GM19025 (cell line): ENCODE measurements around the gene GLP1R.

ENCODE experiments used
- ATAC-seq: cut with Tn5 transposase; IDR thresholded peaks from one replicate; pipeline ENCODE4 v1.9.1; 2021; ENCODE audit warnings: mild to moderate bottlenecking, low read depth, moderate library complexity; ENCODE audit not compliant: unreplicated experiment

Gene GLP1R

DNA sequence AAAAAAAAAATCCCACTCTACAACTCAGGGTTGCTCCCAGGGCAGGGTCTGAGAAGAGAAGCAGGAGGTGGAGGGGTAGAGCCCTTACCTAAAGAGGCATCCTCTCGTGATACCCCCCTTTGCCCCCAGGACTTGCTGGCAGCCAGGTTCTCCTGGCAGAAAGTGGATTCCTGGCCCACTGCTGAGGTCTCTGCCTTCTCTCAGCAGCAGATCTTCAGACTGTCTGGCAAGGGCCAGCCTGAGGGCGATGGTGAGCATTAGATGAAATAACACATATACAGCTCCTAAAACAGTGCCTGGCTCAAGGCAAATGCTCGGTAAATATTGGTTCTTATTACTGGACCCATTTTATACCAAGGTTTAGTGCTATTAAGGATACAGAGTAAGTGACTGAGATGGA is 4.8 kb upstream of the GLP1R start:
- no peak for ATAC-seq

DNA sequence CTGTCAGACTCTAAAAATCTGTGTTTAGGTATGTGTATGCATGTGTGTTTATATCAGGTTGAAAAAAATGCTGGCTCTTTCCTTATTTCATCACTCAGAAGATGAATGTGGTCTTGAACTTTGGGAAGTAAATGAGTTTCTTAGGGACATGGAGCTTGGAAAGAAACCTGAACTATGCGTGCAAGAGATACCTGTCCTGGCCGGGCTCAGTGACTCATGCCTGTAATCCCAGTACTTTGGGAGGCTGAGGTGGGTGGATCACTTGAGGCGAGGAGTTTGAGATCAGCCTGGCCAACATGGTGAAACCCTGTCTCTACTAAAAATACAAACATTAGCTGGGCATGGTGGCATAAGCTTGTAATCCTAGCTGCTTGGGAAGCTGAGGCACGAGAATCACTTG is 4.4 kb upstream of the GLP1R start:
- no peak for ATAC-seq

DNA sequence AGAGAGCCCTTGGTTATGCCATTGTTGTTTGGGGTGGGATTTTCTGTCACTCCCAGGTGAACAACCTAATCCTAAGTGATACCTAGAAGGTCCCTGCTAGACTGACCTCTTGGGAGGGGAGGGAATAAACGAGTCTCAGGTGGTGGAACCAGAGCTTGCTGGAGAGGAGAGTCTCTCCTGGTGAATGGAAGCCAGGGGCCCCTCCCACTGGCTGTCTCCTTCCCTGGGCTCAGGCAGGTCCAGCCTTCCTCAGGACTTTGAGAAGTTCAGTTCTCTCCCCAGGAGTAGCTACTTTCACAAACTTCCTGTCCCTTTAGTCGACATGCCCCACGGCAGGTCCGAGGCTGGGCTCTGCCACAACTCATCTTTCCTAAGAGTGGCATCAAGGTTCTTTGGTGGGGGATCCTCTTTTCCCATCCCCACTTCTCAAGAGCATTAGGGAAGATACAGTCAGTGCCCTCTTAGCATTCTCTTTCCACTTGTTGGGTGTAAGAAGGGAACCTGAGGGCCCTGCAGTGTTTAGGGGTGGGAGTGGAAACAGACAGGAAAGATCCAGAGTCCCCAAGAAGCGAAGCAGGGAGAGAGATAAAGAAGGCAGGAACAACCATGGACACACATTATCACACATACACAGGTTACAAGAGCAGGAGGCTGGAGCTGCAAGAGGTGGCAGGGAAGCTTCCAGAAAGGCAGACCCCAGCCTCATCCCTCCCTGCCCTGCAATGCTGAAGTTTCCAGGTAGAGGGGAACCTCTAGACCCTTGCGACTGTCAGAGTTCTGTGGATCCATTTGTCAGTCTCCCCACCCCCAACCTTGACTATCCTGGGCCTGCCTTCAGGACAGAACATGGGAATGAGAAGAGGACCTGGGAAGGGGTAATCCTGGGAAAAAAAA is 900 bp upstream of the GLP1R start:
- ATAC-seq, result no peak

DNA sequence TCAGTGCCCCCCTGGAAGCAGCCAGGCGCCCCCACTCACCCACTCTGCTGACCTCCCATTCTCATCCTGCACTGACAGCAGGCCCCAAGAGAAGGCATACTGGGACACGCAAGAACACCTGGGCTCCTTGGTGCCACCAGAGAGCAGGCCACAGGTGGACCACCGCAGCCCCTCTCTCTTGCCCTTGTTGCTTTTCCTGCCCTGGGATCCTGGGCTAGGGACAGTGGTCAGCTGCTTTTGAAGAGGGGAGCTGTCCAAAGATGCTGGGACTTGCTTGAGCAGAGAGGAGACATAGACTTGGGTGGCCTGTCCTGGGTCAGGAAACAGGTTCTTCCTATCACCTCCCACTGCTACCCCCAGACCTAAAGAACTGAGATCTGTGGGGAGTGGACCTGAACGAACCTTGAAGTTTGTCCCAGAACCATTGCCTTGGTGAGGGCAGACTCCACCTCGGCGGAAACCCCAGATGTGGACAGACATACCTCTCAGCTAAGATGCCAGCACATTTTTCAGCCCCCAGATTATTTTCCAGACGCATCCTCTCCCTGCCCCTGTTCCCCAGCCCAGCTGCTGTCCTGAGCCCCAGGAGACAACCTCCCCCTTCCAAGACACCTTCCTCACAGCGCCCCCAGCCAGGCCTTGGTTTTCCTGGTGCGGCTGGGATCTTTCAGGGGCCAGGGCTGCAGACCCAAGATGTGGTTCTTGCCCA is 1.1 kb downstream of the GLP1R start:
- ATAC-seq, result no peak

DNA sequence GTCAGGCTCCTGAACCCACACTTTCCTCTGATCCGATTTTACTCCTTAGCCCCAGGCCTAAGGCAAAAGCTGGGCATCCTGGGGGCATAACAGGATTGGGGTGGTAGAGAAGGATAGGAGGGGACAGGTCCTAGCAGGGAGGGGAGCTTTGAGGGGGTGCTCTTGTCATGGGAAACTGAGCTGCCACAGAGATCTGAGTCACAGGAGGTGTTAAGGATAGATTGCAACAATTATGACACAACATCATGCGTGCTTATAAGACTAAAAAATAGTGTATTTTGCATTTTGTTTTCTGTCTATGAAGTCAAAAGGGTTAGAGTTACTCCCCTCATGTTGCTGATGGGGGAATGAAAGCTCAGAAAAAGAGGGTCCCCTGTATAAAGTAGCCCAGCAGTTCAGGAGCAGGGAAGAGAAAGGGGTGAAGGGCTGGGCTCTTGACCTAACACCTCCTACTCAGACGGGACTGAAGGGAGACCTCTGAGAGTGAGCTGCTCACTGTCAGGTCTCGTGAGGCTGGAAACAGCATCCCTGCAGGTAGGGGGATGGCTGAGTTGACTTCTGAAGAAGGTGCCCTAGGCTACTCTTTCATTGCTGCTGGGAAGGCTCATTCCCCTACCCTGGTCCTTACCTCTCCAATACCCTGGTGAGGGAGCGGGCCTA is 2.0 kb downstream of the GLP1R start:
- ATAC-seq, result no peak

DNA sequence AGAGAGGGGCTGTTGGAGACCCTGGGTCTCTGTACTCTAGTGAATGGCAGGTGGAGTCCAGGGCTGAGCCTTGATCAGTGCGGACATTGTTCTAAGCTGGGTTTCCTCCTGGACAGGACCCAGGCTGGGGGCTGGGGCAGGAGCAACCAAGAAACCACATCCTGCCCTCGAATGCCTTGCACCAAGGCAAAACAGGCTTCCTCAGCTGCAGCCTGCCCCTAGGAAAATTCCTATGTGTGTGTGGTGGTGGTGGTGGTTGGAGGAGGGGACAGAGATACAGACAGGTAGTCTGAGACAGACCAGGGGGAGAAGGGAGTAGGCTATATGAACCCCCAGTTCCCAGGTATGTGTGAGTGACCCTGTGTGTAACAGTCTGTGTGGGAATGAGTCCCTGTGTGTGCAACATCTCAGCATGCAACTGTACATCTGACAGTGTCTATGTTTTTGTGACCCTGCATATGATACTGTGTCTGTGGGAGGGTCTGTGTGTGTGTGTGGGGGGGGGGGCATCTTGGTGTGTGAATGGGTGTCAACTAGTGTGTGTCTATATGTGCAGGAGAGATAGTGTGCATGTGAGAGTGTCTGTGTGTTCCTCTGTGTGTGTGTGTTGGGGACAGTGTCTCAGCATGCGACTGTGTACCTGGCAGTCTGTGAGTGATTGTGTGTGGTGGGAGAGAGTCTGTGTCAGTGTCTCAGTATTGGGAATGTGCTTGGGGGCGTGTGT is 3.0 kb downstream of the GLP1R start:
- no peak for ATAC-seq

DNA sequence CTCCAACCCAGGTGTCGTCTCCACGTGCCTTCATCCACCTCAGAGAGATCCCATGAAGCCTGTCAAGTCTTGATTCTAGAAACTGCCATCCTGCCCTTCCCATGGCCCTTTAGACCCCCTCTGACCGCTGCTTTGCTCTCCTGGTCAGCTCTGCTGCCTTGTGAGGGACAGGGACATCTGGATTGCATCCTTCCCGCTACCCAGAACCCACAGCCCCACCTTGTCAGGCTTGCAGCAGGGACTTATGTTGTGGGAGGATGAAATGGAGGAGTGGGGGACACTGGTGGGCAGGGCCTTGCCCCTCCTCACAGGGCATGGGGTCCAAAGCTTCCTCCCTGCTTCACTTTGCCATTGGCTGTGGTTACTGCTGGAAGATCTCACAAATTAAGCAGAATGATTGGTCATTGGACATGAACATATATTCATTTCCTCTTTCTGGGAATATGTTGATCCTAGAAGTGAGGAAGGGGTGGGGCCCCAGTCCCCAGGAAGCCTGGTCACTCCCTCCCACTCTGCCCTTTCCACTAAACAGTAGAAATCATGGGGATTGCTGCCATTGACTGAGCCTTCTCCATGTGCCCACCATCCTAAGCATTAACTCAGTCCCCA is 4.5 kb downstream of the GLP1R start:
- no peak for ATAC-seq

DNA sequence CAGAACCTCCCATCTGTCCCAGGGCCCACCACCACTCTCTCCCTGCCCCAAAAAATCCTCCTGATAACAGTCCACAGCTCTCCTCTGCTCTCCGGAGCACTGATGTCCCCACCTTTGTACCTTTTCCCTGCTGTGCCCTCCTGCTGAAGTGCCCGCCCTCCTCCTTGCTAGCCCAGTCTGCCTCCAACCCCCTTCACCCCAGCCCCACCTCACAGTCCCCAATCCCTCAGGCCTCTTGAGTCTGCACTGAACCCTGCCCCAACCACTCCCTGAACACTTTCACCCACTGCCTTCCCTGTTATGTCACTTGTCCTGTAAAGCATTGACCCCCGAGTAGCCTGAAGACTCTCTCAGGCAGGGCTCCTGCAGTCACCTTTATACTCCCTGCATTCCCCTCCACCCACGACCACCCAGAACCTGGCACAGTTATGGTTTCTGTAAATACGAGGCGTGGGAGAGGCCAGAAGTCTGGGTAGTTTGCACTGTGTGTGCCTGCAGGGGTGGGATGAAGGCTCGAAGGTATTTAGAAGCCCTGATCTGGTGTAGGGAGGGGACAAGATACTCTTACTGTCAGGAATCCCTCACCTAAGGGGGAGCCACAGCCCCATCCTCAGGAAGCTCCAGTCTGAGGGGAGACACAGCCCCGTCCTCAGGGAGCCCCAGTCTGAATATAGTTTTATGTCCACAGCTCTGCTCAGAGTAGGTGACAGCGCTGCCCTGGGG is 5.4 kb downstream of the GLP1R start:
- ATAC-seq, result no peak

DNA sequence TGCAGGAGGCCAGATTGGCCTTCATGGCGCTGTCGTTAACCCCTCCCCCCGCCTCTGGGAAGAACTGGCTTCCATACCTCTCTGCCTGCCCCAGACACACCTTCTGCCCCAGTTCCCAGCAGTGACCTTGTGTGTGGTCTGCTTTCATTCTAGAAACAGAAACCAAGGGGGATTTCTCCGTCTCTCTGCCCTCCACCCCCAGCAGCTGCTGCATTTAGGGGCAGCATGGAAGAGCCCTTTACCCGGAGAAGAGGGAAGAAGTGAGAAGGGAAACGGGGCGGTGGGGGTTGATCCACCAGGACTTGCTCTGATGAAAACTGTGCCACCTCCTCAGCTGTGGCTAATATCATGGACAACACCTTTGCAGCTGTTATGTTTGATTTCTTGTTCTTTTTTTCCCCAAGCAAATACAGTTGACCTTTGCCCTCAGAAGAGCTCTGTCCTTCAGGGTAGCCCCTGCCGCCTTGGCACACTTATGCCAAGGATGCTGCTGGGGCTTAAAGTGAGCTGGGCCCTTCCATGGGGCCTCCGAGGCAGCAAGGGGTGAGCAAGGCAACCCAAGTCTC is 6.1 kb downstream of the GLP1R start:
- no peak for ATAC-seq

DNA sequence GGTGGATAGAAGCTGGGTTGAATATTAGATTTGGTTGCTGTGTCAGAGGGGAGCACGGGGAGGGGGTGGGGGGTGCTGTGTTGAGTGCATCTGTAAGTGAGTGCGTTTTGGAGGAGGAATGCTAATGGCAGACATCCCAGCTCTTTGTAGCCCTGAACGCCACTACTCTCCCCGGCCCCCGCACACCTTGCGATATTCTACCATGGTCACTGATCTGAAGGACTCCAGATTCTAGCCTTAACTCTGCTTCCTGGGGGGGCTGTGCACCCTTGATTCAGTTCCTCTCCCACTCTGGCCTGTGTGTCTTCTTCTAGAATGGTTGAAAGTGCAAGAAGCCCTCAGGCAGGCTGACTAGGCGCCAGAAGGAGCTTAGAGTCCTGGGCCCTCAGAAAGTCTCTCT is 7.1 kb downstream of the GLP1R start:
- ATAC-seq, result no peak

DNA sequence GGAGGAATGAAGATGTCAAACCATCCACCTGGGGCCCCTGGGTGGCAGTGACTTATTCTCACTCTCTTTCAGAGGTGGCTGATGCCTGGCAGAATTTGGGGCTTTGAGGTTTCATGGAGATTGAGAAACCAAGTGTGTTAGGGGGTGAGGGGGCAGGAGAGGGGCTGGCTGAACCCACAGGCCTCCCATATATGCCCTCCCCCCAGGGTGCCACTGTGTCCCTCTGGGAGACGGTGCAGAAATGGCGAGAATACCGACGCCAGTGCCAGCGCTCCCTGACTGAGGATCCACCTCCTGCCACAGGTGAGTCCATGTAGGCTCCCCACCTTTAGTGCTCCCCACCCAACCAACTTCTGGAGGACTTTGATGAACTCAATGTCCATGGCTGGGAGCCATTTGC is 7.6 kb downstream of the GLP1R start:
- ATAC-seq, result no peak

DNA sequence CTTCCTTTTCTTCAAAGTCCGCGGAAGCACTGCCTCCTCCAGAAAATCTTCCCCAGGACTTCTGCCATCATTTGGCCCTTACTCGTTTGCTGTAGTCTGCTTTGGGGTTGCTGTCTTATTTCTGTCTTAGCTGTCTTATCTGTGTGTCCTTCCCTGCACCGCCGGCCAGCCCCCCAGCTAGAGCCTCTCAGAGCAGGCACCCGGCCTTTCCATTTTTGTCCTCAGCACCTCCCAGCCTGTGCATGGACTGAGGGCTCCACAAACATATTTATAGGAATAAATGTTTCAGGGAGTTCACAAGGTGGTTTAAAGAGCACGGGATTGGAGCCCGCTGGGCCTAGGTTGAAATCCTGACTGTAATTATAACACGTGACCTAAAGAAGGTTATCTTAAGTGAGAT is 8.1 kb downstream of the GLP1R start:
- ATAC-seq, result no peak

DNA sequence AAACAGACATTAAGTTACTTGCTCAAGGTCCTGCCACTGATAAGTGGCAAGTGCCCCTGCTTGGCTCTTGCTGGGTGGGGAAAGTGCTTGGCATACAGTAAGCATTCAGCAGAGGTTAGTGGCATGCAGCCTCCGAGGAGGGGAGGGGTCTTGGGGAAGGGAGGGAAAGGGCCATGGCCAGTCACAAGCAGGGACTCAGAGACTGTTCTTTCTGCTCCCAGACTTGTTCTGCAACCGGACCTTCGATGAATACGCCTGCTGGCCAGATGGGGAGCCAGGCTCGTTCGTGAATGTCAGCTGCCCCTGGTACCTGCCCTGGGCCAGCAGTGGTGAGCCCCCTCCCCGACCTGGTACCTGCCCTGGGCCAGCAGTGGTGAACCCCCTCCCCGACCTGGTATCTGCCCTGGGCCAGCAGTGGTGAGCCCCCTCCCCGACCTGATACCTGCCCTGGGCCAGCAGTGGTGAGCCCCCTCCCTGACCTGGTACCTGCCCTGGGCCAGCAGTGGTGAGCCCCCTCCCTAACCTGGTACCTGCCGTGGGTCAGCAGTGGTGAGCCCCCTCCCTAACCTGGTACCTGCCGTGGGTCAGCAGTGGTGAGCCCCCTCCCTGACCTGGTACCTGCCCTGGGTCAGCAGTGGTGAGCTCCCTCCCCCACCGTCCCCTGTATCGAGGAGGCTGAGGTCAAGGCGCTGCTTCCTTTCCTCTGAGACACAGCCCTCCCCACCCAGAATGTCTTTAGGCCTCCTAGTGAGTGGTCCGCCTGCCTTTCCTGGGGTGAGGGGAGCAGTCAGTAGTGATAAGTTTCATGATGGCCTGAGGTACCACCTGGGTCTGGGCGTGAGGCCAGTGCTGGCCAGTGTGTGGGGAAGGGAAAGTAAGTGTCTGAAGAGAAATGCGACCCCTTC is 8.9 kb downstream of the GLP1R start:
- ATAC-seq, result no peak

DNA sequence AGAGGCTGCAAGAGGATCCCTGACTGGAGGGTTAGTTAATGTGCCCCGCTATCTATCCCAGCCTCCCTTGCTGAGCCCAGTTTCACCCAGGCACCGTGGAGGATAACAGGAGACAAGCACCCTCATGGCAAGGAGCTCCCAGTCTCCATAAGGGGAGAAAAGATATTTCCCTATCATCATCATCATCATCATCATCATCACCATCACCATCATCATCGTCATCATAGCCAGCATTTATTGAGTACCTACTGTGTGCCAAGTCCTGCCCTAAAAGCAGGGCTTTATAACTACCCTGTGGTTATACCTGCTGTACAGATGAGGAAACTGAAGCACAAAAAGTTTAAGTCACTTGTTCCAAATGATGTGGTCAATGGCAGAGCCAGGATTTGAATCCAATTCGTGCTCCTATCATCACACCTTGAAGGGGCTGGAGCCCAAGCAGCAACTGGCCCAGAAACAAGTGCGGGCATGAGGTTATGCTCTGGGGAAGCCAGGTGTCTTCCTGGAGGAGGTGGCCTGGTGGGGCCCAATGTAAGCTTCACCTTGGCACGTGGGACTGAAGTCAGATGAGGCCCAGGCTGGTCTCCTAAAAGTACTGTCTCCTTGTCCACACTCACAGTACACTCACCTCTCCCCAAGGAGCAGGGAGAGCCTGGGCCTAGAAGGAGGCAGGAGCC is 10.0 kb downstream of the GLP1R start:
- no peak for ATAC-seq

DNA sequence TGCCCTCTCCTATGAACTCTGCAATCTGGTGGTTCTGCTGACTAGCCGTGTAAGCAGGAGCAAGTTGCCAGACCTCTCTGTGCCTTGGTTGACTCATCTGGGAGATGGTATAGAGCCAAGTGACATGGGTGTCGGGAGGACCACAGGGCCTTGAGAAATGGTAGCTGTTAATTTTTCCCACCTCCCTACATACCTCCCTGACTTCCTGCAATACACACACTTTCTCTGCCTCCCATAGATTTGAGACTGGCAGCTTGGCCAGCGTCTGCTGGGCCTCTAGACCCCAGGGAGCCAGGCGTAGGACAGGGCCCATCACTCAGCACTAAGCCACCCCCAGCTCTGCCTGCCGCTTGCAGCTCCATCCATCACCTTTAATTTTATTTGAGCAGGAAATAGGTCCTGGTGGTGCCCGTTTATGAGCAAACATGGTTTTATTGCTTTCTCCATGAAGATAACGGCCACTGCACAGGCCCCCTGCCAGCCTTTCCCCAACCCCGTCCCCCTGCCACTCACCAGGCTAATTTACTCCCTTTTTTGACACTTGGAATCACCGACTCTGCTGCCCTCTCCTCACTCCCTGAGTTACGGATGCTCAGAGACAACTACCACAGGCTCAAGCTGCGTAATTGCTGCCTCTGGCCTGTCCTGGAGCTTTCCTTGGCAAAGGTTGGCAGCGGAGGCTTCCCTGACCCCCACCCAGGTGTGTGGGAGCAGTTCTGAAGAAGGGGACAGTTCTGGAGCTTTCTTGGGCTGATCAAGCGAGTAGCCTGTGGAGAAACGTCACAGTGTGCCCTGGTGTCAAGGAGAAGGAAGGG is 11.1 kb downstream of the GLP1R start:
- no peak for ATAC-seq

DNA sequence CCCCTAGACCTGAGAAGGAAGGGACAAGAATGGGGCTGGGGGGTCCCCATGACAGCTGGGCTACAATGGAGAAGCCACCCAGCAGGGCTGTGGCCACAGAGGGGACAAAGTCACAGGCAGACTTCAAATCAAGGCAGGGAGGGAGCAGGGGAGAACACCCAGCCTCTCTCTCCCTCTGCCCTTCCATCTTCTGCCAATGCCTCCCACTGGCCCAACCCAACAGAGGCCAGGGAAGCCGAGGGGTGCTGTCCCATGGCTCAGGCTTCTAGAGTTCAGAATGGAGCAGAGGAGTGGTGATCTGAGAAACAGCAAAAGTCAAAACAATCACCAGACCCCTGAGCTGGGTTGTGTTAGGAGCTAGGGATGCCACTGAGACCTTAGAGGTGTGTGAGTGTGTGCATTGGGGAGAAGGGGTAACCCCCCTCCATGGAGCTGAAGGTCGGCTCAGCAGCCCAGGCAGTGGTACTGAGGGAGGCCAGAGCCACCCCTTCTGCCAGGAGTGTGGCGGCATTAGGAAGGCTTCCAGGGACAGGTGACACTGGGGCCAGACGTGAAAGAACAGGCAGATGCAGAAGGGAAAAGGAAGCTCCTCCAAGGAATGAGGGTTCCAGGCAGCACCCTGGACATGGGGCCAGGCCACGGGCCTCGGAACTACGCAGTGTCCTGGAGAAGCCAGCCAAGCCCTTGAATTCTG is 12.0 kb downstream of the GLP1R start:
- ATAC-seq, result no peak
